Globus pallidus (tissue), 1 donor: ENCODE results near the gene SUCLG2.

Source experiments
- DNase-seq: peaks from one replicate; pipeline ENCODE4 v3.0.0-alpha.2; 2015; ENCODE audit warnings: low spot score

SUCLG2 gene

GRCh38 chr3:67509471-67510075 lies 144.8 kb downstream of the SUCLG2 start:
- no peak for DNase-seq

- no peak for DNase-seq
These were observed 146.8 kb downstream of the SUCLG2 start for GRCh38 chr3:67507584-67507983.

- DNase-seq: no peak
These were observed 153.7 kb downstream of the SUCLG2 start for GRCh38 chr3:67500709-67501108.

- DNase-seq: no peak
These were observed 156.7 kb downstream of the SUCLG2 start for GRCh38 chr3:67497746-67498145.

- no peak for DNase-seq
These were observed 158.7 kb downstream of the SUCLG2 start for GRCh38 chr3:67495751-67496150.

- no peak for DNase-seq
These were observed 160.6 kb downstream of the SUCLG2 start for GRCh38 chr3:67493808-67494207.

GRCh38 chr3:67490658-67491057 lies 163.8 kb downstream of the SUCLG2 start:
- DNase-seq: no peak

GRCh38 chr3:67489816-67490215 lies 164.6 kb downstream of the SUCLG2 start:
- DNase-seq: no peak

GRCh38 chr3:67487564-67488114 lies 166.8 kb downstream of the SUCLG2 start:
- no peak for DNase-seq

GRCh38 chr3:67486883-67487282 lies 167.5 kb downstream of the SUCLG2 start:
- no peak for DNase-seq

GRCh38 chr3:67484085-67484484 lies 170.3 kb downstream of the SUCLG2 start:
- peak; percentile 29 for DNase-seq

GRCh38 chr3:67481126-67481525 lies 173.3 kb downstream of the SUCLG2 start:
- no peak for DNase-seq

GRCh38 chr3:67478423-67478822 lies 176.0 kb downstream of the SUCLG2 start:
- no peak for DNase-seq

GRCh38 chr3:67474311-67474710 lies 180.1 kb downstream of the SUCLG2 start:
- DNase-seq: no peak

- DNase-seq: no peak
These were observed 181.7 kb downstream of the SUCLG2 start for GRCh38 chr3:67472674-67473201.

- DNase-seq: no peak
These were observed 184.2 kb downstream of the SUCLG2 start for GRCh38 chr3:67470207-67470606.

GRCh38 chr3:67468511-67468910 lies 185.9 kb downstream of the SUCLG2 start:
- no peak for DNase-seq

GRCh38 chr3:67463656-67464055 lies 190.8 kb downstream of the SUCLG2 start:
- DNase-seq: no peak

- no peak for DNase-seq
These were observed 192.2 kb downstream of the SUCLG2 start for GRCh38 chr3:67462187-67462586.

GRCh38 chr3:67461667-67462142 lies 192.7 kb downstream of the SUCLG2 start:
- no peak for DNase-seq

- DNase-seq: no peak
These were observed 193.4 kb downstream of the SUCLG2 start for GRCh38 chr3:67460841-67461510.

- no peak for DNase-seq
These were observed 194.6 kb downstream of the SUCLG2 start for GRCh38 chr3:67459796-67460195.

- no peak for DNase-seq
These were observed 195.4 kb downstream of the SUCLG2 start for GRCh38 chr3:67458896-67459530.
